ENCODE measurements around the gene EYA4. TPM values are rescaled to one million over a fixed set of nuclear protein-coding genes. Genes with fewer than 3 reads are reported as not detected.
"Not testable (repeated sequence)": the region's sequence is repeated elsewhere in the genome, so short reads cannot be mapped to it uniquely, and the experiment has no call there.

The EYA4 gene
- total RNA-seq, 1 donor from 2014 or later: 5.3 TPM

- DNase-seq (ENCODE audit: low spot score) (no peak), ATAC-seq (no peak)
- intact Hi-C loops (cut with DNase I): no loop called here
Observed at GRCh38 chr6:133380047-133380446, 138.9 kb downstream of the EYA4 start.

GRCh38 chr6:133380723-133381122 is 139.6 kb downstream of the EYA4 start:
- intact Hi-C loops (cut with DNase I): no loop called here
- ATAC-seq: no peak

GRCh38 chr6:133388731-133389130 is 147.6 kb downstream of the EYA4 start:
- DNase-seq (ENCODE audit: low spot score): no peak
- ATAC-seq: no peak
- intact Hi-C loops (cut with DNase I): no loop called here

More at GRCh38 chr6:133380723-133381122, 139.6 kb downstream of the EYA4 start:
- DNase-seq (ENCODE audit: low spot score): no peak

GRCh38 chr6:133390168-133390567 is 149.0 kb downstream of the EYA4 start:
- ATAC-seq: no peak
- no peak for DNase-seq (ENCODE audit: low spot score)
- intact Hi-C loops (cut with DNase I): no loop called here

GRCh38 chr6:133392015-133392414 is 150.9 kb downstream of the EYA4 start:
- intact Hi-C loops (cut with DNase I): no loop called here
- ATAC-seq (no peak), DNase-seq (ENCODE audit: low spot score) (no peak)

- no peak for ATAC-seq
- intact Hi-C loops (cut with DNase I): no loop called here
- DNase-seq (ENCODE audit: low spot score): no peak
Observed at GRCh38 chr6:133392641-133393040, 151.5 kb downstream of the EYA4 start.

GRCh38 chr6:133393891-133394290 is 152.7 kb downstream of the EYA4 start:
- no peak for DNase-seq (ENCODE audit: low spot score)
- no peak for ATAC-seq
- intact Hi-C loops (cut with DNase I): no loop called here

GRCh38 chr6:133394630-133395029 is 153.5 kb downstream of the EYA4 start:
- DNase-seq (ENCODE audit: low spot score) (no peak), ATAC-seq (no peak)
- intact Hi-C loops (cut with DNase I): no loop called here

- DNase-seq (ENCODE audit: low spot score) (no peak), ATAC-seq (no peak)
- intact Hi-C loops (cut with DNase I): no loop called here
Observed at GRCh38 chr6:133396233-133396983, 155.3 kb downstream of the EYA4 start.

GRCh38 chr6:133396984-133397348 is 155.8 kb downstream of the EYA4 start:
- intact Hi-C loops (cut with DNase I): no loop called here
- ATAC-seq: no peak
- DNase-seq (ENCODE audit: low spot score): no peak

- ATAC-seq; DNase-seq (ENCODE audit: low spot score); intact Hi-C loops (cut with DNase I): not testable (repeated sequence)
Observed at GRCh38 chr6:133397601-133398000, 156.4 kb downstream of the EYA4 start.

- ATAC-seq: no peak
- intact Hi-C loops (cut with DNase I): no loop called here
- DNase-seq (ENCODE audit: low spot score): no peak
Observed at GRCh38 chr6:133399426-133399825, 158.3 kb downstream of the EYA4 start.

GRCh38 chr6:133404151-133404550 is 163.0 kb downstream of the EYA4 start:
- no peak for ATAC-seq
- intact Hi-C loops (cut with DNase I): no loop called here
- no peak for DNase-seq (ENCODE audit: low spot score)

GRCh38 chr6:133404728-133405127 is 163.6 kb downstream of the EYA4 start:
- DNase-seq (ENCODE audit: low spot score) (no peak), ATAC-seq (no peak)
- intact Hi-C loops (cut with DNase I): no loop called here

GRCh38 chr6:133407320-133408100 is 166.4 kb downstream of the EYA4 start:
- ATAC-seq (no peak), DNase-seq (ENCODE audit: low spot score) (no peak)
- intact Hi-C loops (cut with DNase I): no loop called here

GRCh38 chr6:133408132-133408531 is 167.0 kb downstream of the EYA4 start:
- ATAC-seq (no peak), DNase-seq (ENCODE audit: low spot score) (no peak)
- intact Hi-C loops (cut with DNase I): no loop called here

GRCh38 chr6:133408543-133408942 is 167.4 kb downstream of the EYA4 start:
- DNase-seq (ENCODE audit: low spot score) (no peak), ATAC-seq (no peak)
- intact Hi-C loops (cut with DNase I): no loop called here

GRCh38 chr6:133410638-133411435 is 169.7 kb downstream of the EYA4 start:
- DNase-seq (ENCODE audit: low spot score) (no peak), ATAC-seq (no peak)

GRCh38 chr6:133411757-133412156 is 170.6 kb downstream of the EYA4 start:
- intact Hi-C loops (cut with DNase I): no loop called here
- ATAC-seq (no peak), DNase-seq (ENCODE audit: low spot score) (no peak)

More at GRCh38 chr6:133410638-133411435, 169.7 kb downstream of the EYA4 start:
- intact Hi-C loops (cut with DNase I): no loop called here

- ATAC-seq (no peak), DNase-seq (ENCODE audit: low spot score) (no peak)
- intact Hi-C loops (cut with DNase I): no loop called here
Observed at GRCh38 chr6:133415262-133415661, 174.1 kb downstream of the EYA4 start.

All from sciatic nerve (tissue), 2 donors.